HAP-1 (cell line): Measurements from ENCODE around the gene NOTCH1.

ENCODE experiments used
- DNase-seq, 2 experiments: peaks; one replicate each; pipeline ENCODE4 v3.0.0-alpha.2; 2016 to 2020; ENCODE audit warnings: low spot score in 2 of 2
- H3K27me3 ChIP-seq: fragments of 250-450 bp; sonication (Bioruptor Pico); 2 replicates; pipeline ENCODE4 v1.5.1; 2020; ENCODE audit warnings: low read depth, mild to moderate bottlenecking, moderate library complexity
- H3K36me3 ChIP-seq: fragments of 250-450 bp; sonication (Bioruptor Pico); replicated peaks from 2 replicates; pipeline ENCODE4 v1.5.1; 2020; ENCODE audit warnings: mild to moderate bottlenecking
- H3K4me1 ChIP-seq: fragments of 250-450 bp; sonication (Bioruptor Pico); 2 replicates; pipeline ENCODE4 v1.5.1; 2020; ENCODE audit warnings: mild to moderate bottlenecking
- H3K4me3 ChIP-seq: fragments of 250-450 bp; sonication (Bioruptor Pico); 2 replicates; pipeline ENCODE4 v1.5.1; 2020; ENCODE audit warnings: mild to moderate bottlenecking, moderate library complexity
- H3K9me3 ChIP-seq: fragments of 250-450 bp; sonication (Bioruptor Pico); 2 replicates; pipeline ENCODE4 v1.5.1; 2020; ENCODE audit warnings: mild to moderate bottlenecking, moderate library complexity
- in situ Hi-C: fragments of 300-500 bp; cut with MboI; formaldehyde crosslinking; loops from 3 replicates; pipeline ENCODE4 v1.14.3; 2020; ENCODE audit warnings: low sequenced_read_pairs, inconsistent platforms, mixed read lengths

Gene NOTCH1

DNA sequence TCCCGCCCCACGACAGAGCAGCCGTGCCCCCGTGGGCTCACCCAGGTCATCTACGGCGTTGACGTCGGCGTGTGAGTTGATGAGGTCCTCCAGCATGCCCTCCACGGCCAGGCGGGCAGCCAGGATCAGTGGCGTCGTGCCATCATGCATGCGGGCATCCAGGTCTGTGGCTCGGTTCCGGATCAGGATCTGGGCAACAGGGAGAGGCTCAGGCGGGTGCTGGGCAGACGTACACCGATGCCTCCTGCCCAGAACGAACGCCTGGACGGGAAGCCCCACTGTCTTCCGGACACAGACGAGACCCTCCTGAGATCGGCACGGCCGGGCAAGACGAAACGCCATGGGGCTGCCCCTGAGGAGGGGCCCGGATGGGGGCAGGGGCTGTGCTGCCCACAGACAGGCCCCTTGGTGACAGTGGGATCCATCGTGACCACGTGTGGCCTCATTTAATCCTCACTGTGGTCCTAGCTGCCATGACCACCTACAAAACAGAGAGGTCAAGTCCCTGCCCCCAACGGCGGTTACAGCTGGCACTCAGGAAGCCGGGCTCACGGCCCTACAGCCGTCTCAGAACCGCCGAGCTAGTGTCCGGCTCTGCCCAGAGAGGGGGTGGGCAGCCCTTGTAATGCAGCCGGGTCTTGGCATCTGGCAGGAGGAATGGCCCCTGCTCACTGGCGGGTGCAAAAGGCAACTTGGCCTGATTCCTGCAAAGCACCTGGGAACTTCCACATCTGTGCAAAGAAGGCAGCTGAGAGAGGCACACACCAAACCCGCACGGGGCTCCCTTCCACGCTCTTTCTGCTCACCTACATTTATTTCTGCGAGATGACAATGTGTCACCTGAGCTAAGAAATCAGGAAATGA lies 46.5 kb downstream of the NOTCH1 start:
- Histone ChIP-seq H3K4me1 (no peaks in the 10 kb centered on the region), H3K36me3 (peaks cover 46% of the 10 kb centered on the region), H3K4me3 (no peak overlapping the region), H3K9me3 (no peaks in the 10 kb centered on the region), H3K27me3 (no peaks in the 10 kb centered on the region)
- no peak for DNase-seq
- in situ Hi-C loops: no loop called here

DNA sequence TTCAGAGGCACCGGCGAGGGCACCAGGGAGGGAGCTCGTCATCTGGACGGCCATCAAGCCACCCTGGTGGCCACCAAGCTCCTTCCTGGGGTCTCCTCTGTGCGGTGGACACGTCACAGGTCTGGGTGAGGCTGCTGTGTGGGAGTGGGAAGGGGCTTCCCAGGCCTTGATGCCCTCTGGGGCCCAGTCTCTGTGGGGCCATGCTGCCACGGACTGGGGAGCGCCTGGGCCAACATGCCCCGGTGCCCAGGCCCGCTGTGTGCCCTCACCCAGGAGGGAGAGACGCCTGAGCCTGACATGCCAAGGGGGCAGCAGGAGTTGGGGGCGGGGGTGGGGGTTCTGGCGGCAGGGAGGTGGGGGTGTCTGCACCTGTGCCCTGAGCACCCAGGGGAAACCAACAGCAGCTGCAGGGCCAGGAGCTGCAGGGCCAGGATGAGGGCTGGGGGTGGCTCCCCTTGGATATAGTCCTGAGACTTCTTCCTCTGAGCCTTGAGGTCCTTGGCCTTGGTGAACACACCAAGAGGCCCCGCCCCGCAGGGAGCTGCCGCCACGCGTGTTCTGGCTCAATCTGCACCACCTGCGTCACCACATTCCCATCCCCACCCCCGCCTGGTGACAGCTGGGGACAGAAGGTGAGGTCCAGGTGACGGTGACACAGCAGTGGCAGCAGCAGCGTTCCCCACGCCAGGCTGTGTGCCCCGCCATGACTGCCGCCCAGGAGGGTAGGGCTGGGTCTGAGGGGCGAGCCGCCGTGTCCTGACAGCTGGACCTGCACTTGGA lies 47.7 kb downstream of the NOTCH1 start:
- in situ Hi-C loops: no loop called here
- DNase-seq: no peak
- no peak overlapping the region for H3K4me3 ChIP-seq
- H3K27me3 ChIP-seq: no peaks in the 10 kb centered on the region
- no peaks in the 10 kb centered on the region for H3K9me3 ChIP-seq
- H3K4me1 ChIP-seq: no peaks in the 10 kb centered on the region
- H3K36me3 ChIP-seq: peaks cover 39% of the 10 kb centered on the region

DNA sequence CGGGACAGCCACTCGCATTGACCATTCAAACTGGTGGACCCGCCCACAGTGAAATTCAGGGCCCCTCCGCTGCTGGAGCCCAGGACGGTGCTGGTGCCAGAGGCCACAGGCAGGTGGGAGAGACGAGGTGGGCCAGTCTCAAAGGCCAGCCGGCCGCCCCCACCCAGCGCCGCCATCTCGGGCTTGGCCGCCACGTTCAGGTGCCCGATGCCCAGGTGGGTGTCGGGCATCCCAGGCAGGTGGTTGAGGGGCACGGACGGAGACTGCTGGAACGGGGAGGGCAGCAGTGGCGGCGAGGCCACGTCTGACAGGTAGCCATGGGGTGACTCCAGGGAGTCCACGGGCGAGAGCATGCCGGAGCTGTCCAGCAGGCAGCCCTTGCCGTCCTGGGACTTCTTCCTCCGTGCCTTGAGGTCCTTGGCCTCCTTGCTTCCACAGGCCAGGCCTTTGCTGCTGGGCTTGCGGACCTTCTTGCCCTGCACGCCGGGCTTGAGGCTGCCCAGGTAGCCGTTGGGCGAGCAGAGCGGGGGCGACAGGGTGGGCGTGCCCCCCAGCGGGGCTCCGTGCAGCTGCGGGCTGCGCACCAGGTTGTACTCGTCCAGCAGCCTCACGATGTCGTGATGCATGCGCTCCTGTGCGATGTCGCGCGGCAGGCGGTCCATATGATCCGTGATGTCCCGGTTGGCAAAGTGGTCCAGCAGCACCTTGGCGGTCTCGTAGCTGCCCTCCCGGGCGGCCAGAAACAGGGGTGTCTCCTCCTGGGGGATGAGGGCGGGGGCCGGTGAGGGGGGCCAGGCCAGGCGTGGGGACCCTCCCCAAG lies 48.8 kb downstream of the NOTCH1 start:
- H3K27me3 ChIP-seq: no peaks in the 10 kb centered on the region
- H3K9me3 ChIP-seq: no peaks in the 10 kb centered on the region
- in situ Hi-C loops: no loop called here
- H3K4me1 ChIP-seq: no peaks in the 10 kb centered on the region
- no peak for DNase-seq
- H3K36me3 ChIP-seq: peaks cover 37% of the 10 kb centered on the region
- no peak overlapping the region for H3K4me3 ChIP-seq

DNA sequence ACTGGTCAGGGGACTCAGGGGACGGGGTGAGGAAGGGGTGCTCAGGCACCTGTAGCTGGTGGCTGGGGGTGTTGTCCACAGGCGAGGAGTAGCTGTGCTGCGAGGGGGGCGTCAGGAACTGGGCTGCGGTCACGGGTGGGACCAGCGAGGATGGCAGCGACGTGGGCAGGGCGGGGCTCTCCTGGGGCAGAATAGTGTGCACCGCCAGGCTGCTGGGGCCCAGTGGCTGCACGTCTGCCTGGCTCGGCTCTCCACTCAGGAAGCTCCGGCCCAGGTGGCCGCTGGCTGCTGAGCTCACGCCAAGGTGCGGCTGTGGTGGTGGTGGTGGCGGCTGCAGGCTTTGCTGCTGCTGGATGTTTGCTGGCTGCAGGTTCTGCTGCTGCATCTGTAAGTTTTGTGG lies 49.7 kb downstream of the NOTCH1 start:
- peaks cover 32% of the 10 kb centered on the region for H3K36me3 ChIP-seq
- in situ Hi-C loops: no loop called here
- no peaks in the 10 kb centered on the region for H3K4me1 ChIP-seq
- H3K27me3 ChIP-seq: no peaks in the 10 kb centered on the region
- no peak overlapping the region for H3K4me3 ChIP-seq
- DNase-seq: no peak
- no peaks in the 10 kb centered on the region for H3K9me3 ChIP-seq

GRCh38 chr9:136495238-136495800 lies 50.5 kb downstream of the NOTCH1 start:
- no peak overlapping the region for H3K4me3 ChIP-seq
- H3K27me3 ChIP-seq: no peaks in the 10 kb centered on the region
- peaks cover 28% of the 10 kb centered on the region for H3K36me3 ChIP-seq
- DNase-seq: no peak
- in situ Hi-C loops: no loop called here
- H3K4me1 ChIP-seq: no peaks in the 10 kb centered on the region
- H3K9me3 ChIP-seq: no peaks in the 10 kb centered on the region

- Histone ChIP-seq H3K4me1 (no peaks in the 10 kb centered on the region), H3K4me3 (no peak overlapping the region), H3K9me3 (no peaks in the 10 kb centered on the region), H3K27me3 (no peaks in the 10 kb centered on the region), H3K36me3 (peaks cover 22% of the 10 kb centered on the region)
- DNase-seq: no peak
- in situ Hi-C loops: loop anchor here (5.0 kb wide), 1 partner anchor 138 kb away; no protein-coding TSS in a partner anchor
These were observed 51.2 kb downstream of the NOTCH1 start for GRCh38 chr9:136494531-136495215.

DNA sequence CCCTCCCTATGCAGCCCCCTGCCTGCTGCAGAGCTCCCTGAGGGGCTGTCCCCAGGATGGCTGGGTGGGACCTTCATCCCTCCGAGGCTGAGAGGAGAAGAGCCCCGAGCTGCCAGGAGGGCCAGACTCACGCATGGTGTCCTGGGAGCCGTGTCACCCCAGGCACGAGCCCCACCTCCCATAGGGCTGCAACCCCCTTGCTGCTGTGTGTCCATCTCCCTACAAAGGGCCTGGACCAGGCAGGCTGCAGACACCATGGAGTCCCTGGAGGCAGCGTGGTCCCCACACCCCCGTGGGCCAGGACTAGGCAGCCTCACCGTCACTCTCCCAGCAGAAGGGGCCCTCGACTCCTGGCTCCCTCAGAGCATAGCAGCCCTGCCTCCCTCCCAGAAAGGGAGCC lies 51.8 kb downstream of the NOTCH1 start:
- Histone ChIP-seq H3K36me3 (peaks cover 16% of the 10 kb centered on the region), H3K4me3 (no peak overlapping the region), H3K9me3 (no peaks in the 10 kb centered on the region), H3K4me1 (no peaks in the 10 kb centered on the region), H3K27me3 (no peaks in the 10 kb centered on the region)
- in situ Hi-C loops: loop anchor here (5.0 kb wide), 1 partner anchor 138 kb away; no protein-coding TSS in a partner anchor
- DNase-seq: no peak

DNA sequence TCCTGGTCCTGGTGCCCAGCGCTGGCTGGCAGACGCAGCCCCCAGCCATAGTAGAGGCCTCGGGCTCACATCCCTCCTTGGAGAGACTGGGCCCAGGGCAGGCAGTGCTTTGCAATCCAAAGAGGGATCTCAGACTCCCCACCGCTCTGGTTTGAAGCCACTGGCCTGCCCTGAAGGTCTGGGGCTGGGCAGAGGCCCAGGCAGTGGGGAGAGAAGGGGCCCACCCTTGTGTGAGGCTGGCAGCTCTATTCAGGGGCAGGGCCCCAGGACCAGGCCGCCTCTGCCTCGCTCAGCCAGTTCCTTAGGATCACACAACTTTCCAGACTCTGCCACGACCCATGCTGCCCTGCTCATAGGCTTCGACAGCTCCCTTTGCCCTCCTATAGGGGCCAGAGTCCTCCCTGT lies 52.3 kb downstream of the NOTCH1 start:
- no peaks in the 10 kb centered on the region for H3K27me3 ChIP-seq
- no peaks in the 10 kb centered on the region for H3K4me1 ChIP-seq
- in situ Hi-C loops: loop anchor here (5.0 kb wide), 1 partner anchor 139 kb away; no protein-coding TSS in a partner anchor
- H3K36me3 ChIP-seq: peaks cover 12% of the 10 kb centered on the region
- no peak overlapping the region for H3K4me3 ChIP-seq
- no peaks in the 10 kb centered on the region for H3K9me3 ChIP-seq
- no peak for DNase-seq

DNA sequence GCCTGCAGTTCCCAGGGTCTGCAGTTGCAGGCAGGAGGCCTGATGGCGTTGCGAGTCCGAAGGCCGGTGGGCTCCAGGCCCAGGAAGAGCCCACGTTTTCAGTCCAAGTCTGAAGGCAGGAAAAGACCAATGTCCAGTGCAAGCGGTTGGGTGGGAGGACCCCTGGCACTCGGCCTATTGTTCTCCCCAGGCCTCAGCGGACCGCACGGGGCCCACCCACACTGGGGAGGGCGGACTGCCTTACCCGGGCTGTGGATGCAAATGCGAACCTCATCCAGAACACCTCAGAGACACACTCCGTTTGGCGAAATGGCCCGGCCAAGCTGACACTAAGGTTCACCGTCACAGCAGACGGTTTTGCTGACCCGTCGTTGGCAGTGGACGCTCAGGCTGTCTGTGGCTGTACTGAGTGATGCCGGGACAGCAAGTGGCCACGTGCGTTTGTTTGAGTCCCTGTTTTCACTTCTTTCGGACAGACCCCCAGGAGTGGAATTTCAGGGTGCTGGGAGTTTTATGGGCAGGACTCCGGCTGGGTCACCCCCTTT lies 52.8 kb downstream of the NOTCH1 start:
- no peaks in the 10 kb centered on the region for H3K9me3 ChIP-seq
- no peak for DNase-seq
- no peaks in the 10 kb centered on the region for H3K27me3 ChIP-seq
- no peak overlapping the region for H3K4me3 ChIP-seq
- peaks cover 9% of the 10 kb centered on the region for H3K36me3 ChIP-seq
- in situ Hi-C loops: loop anchor here (5.0 kb wide), 1 partner anchor 139 kb away; no protein-coding TSS in a partner anchor
- H3K4me1 ChIP-seq: no peaks in the 10 kb centered on the region

DNA sequence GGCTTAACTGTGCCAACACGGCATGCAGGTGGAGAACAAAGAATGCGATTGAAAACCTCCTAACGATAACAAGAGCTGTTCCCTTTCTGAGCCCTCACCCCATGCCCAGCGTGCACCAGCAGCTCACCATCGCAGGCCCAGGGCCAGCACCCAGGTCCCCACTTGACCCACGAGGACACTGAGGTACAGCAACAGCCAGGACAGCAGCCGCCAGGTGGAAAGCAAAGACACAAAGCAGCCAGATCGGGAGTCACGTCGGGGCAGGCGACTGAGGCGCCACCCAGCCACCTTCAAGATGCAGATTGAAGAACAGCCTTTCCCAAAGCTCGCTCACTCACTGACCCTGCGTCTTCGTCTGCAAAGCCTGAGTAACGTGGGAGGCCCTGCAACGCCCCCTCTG lies 56.1 kb downstream of the NOTCH1 start:
- H3K4me3 ChIP-seq: no peak overlapping the region
- no peaks in the 10 kb centered on the region for H3K36me3 ChIP-seq
- no peaks in the 10 kb centered on the region for H3K9me3 ChIP-seq
- no peak for DNase-seq
- no peaks in the 10 kb centered on the region for H3K27me3 ChIP-seq
- in situ Hi-C loops: loop anchor here (5.0 kb wide), 1 partner anchor 143 kb away; no protein-coding TSS in a partner anchor
- 0 out of 2 replicates have a peak, but pooled peaks cover 5% of the 10 kb centered on the region for H3K4me1 ChIP-seq

- Histone ChIP-seq H3K27me3 (no peaks in the 10 kb centered on the region), H3K4me3 (no peak overlapping the region), H3K4me1 (0 out of 2 replicates have a peak, but pooled peaks cover 5% of the 10 kb centered on the region), H3K36me3 (no peaks in the 10 kb centered on the region), H3K9me3 (no peaks in the 10 kb centered on the region)
- in situ Hi-C loops: no loop called here
- DNase-seq: peak in 1 of 2 experiments; percentile 82
These were observed 57.3 kb downstream of the NOTCH1 start for GRCh38 chr9:136488247-136489214.
